ENCODE measurements around the gene ZNF622. TPM values are rescaled to one million over a fixed set of nuclear protein-coding genes. Genes with fewer than 3 reads are reported as not detected.

ZNF622 gene
- total and polyA plus RNA-seq, 7 donors: 22.8 to 40.8 (median 27.8) TPM

GRCh38 chr5:16461782-16462181 lies 3.8 kb downstream of the ZNF622 start:
- DNase-seq: no peak
- no peaks in the 10 kb centered on the region for H3K27me3 ChIP-seq
- no peaks in the 10 kb centered on the region for H3K9me3 ChIP-seq
- no peak overlapping the region for H3K27ac ChIP-seq
- peaks cover 18 to 64% (median 25%) of the 10 kb centered on the region in 4 donors for H3K36me3 ChIP-seq
- no peak overlapping the region for H3K4me3 ChIP-seq
- intact Hi-C loops (cut with DNase I): no loop called here
- TF ChIP-seq POLR2AphosphoS5 (IDR thresholded peaks at IDR 0.05) (no peak), EP300 (IDR thresholded peaks at IDR 0.05) (no peak), POLR2A (IDR thresholded peaks at IDR 0.05) (no peak)
- TF ChIP-seq, protein P1, sequence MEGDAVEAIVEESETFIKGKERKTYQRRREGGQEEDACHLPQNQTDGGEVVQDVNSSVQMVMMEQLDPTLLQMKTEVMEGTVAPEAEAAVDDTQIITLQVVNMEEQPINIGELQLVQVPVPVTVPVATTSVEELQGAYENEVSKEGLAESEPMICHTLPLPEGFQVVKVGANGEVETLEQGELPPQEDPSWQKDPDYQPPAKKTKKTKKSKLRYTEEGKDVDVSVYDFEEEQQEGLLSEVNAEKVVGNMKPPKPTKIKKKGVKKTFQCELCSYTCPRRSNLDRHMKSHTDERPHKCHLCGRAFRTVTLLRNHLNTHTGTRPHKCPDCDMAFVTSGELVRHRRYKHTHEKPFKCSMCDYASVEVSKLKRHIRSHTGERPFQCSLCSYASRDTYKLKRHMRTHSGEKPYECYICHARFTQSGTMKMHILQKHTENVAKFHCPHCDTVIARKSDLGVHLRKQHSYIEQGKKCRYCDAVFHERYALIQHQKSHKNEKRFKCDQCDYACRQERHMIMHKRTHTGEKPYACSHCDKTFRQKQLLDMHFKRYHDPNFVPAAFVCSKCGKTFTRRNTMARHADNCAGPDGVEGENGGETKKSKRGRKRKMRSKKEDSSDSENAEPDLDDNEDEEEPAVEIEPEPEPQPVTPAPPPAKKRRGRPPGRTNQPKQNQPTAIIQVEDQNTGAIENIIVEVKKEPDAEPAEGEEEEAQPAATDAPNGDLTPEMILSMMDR (IDR thresholded peaks at IDR 0.05): no peak
- 80 to 88% methylated on average over 1 of the region's 1 CpG for WGBS, 2 donors
- H3K4me1 ChIP-seq: peaks cover 0 to 51% (median 44%) of the 10 kb centered on the region in 4 donors

DNA sequence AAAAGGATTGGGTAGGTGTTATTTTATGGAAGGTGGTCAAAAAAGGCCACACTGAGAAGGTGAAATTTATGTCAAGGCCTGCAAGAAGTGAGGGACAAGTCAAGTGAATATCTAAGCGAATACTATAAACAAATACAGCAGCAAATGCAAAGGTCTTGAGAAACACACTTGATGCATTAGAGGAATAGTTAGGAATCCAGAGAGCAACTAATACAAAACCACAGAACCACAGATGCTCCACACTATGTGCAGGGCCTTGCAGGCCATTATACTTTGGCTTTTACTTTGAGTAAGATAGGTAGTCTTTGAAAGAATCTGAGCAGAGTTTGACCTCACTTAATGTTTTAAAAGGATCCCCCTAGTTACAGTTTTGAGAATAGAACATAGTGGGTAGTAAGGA lies 4.6 kb downstream of the ZNF622 start:
- TF ChIP-seq EP300 (IDR thresholded peaks at IDR 0.05) (no peak), POLR2AphosphoS5 (IDR thresholded peaks at IDR 0.05) (no peak), POLR2A (IDR thresholded peaks at IDR 0.05) (no peak)
- TF ChIP-seq, protein P1 (IDR thresholded peaks at IDR 0.05): no peak
- no peaks in the 10 kb centered on the region for H3K9me3 ChIP-seq
- WGBS, 2 donors: 93 to 96% methylated on average over 1 of the region's 1 CpG
- DNase-seq: no peak
- peaks cover 18 to 72% (median 25%) of the 10 kb centered on the region in 4 donors for H3K36me3 ChIP-seq
- intact Hi-C loops (cut with DNase I): no loop called here
- no peak overlapping the region for H3K27ac ChIP-seq
- peaks cover 0 to 45% (median 39%) of the 10 kb centered on the region in 4 donors for H3K4me1 ChIP-seq
- no peak overlapping the region for H3K4me3 ChIP-seq
- no peaks in the 10 kb centered on the region for H3K27me3 ChIP-seq

GRCh38 chr5:16459451-16459850 lies 6.1 kb downstream of the ZNF622 start:
- TF ChIP-seq POLR2AphosphoS5 (IDR thresholded peaks at IDR 0.05) (no peak), POLR2A (IDR thresholded peaks at IDR 0.05) (no peak), EP300 (IDR thresholded peaks at IDR 0.05) (no peak)
- TF ChIP-seq, protein P1 (IDR thresholded peaks at IDR 0.05): no peak
- H3K36me3 ChIP-seq: peaks cover 18 to 81% (median 25%) of the 10 kb centered on the region in 4 donors
- no peak overlapping the region for H3K27ac ChIP-seq
- no peak overlapping the region for H3K4me3 ChIP-seq
- H3K4me1 ChIP-seq: peaks cover 0 to 47% (median 35%) of the 10 kb centered on the region in 4 donors
- no peak for DNase-seq
- intact Hi-C loops (cut with DNase I): loop anchor here (5.0 to 10.0 kb wide), 2 partner anchors 297 to 1355 kb away; no protein-coding TSS in a partner anchor
- no peaks in the 10 kb centered on the region for H3K9me3 ChIP-seq
- H3K27me3 ChIP-seq: no peaks in the 10 kb centered on the region

DNA sequence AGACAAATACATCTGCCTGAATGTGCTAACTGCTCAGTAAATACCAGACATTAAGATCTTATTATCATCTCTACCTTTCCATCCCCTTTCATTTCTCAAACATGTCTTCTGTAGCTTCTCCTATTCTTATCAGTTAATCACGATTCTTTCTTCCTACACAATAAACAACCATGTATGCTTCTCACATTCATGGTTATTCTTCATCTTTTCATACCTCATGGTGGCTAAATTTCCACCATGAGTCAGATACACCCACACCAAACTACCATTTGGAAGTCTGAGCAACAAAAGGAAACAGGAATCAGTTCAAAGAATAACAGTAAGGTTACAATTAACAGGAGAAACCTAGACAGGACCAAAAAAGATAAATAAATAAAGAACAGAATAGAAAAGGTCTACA lies 7.7 kb downstream of the ZNF622 start:
- Histone ChIP-seq H3K27ac (no peak overlapping the region), H3K4me1 (peaks cover 0 to 35% (median 21%) of the 10 kb centered on the region in 4 donors), H3K27me3 (no peaks in the 10 kb centered on the region), H3K9me3 (no peaks in the 10 kb centered on the region), H3K4me3 (no peak overlapping the region), H3K36me3 (peaks cover 20 to 79% (median 23%) of the 10 kb centered on the region in 4 donors)
- intact Hi-C loops (cut with DNase I): loop anchor here (5.0 to 10.0 kb wide), 2 partner anchors 296 to 1353 kb away; no protein-coding TSS in a partner anchor
- no peak for DNase-seq
- TF ChIP-seq EP300 (IDR thresholded peaks at IDR 0.05) (no peak), POLR2AphosphoS5 (IDR thresholded peaks at IDR 0.05) (no peak), POLR2A (IDR thresholded peaks at IDR 0.05) (no peak)
- TF ChIP-seq, protein P1 (IDR thresholded peaks at IDR 0.05): no peak
- 24 to 53% methylated on average over 1 of the region's 1 CpG for whole genome bisulfite sequencing, 2 donors

DNA sequence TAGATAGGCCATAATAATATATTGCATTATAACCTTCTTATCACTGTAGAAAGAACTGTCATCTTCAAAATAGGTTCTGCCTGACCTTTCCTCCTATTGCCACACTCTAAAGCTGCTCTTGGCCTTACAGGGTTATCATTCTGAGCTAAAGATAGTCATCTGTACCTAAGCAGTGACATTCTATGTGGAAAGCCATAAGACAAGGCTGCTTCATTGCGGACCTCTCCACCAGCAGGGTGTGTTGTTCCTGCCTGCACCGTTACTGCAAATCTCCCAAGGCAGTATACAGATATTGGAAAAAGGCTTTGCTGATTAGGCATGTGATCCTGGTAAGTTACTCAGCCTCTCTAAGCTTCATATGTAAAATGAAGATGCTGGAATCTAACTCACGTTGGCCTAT lies 8.1 kb downstream of the ZNF622 start:
- Histone ChIP-seq H3K4me1 (peaks cover 0 to 34% (median 19%) of the 10 kb centered on the region in 4 donors), H3K4me3 (no peak overlapping the region), H3K9me3 (no peaks in the 10 kb centered on the region), H3K27ac (no peak overlapping the region), H3K36me3 (peaks cover 18 to 79% (median 22%) of the 10 kb centered on the region in 4 donors), H3K27me3 (no peaks in the 10 kb centered on the region)
- TF ChIP-seq EP300 (IDR thresholded peaks at IDR 0.05) (no peak), POLR2AphosphoS5 (IDR thresholded peaks at IDR 0.05) (no peak), POLR2A (IDR thresholded peaks at IDR 0.05) (no peak)
- TF ChIP-seq, protein P1 (IDR thresholded peaks at IDR 0.05): no peak
- intact Hi-C loops (cut with DNase I): loop anchor here (5.0 to 10.0 kb wide), 2 partner anchors 295 to 1353 kb away; no protein-coding TSS in a partner anchor
- 52 to 77% methylated on average over 3 of the region's 3 CpGs for WGBS, 2 donors
- no peak for DNase-seq

Measured in sigmoid colon (tissue), 7 donors.